ENCODE data around the gene ZNF605. TPM values are rescaled to one million over a fixed set of nuclear protein-coding genes. Genes with fewer than 3 reads are reported as not detected.
A peak's percentile ranks its signal among the peaks of the same experiment; 100 is the strongest.

The ZNF605 gene
- total and polyA plus RNA-seq, 9 of the 15 experiments (the other 6 are each of a cell fraction or from before 2014, with no cell fraction given): 0.45 to 1.1 (median 0.68) TPM

- TF ChIP-seq ZBTB40 (IDR thresholded peaks at IDR 0.05) (no peak), ZBTB40 (CRISPR knock-in tag; IDR thresholded peaks at IDR 0.05) (no peak), RBFOX2 (IDR thresholded peaks at IDR 0.05; ENCODE audit: low read depth, low read length) (peak; percentile 25; the same call in 1 of the 2 replicates), ATF3 (IDR thresholded peaks at IDR 0.05) (no peak), ATF3 (CRISPR knock-in tag; conservative IDR thresholded peaks at IDR 0.05) (no peak), PKNOX1 (IDR thresholded peaks at IDR 0.05) (peak; percentile 97), ELK1 (CRISPR knock-in tag; IDR thresholded peaks at IDR 0.05) (no peak), ZFP1 (CRISPR knock-in tag; IDR thresholded peaks at IDR 0.05) (no peak)
Measured at GRCh38 chr12:132908145-132909029, 47.7 kb downstream of the ZNF605 start (continued).
